HG03045 (cell line): ENCODE data around the gene ZNF844.
"Not testable (repeated sequence)": the region's sequence is repeated elsewhere in the genome, so short reads cannot be mapped to it uniquely, and the experiment has no call there.

Experiments
- ATAC-seq: cut with Tn5 transposase; IDR thresholded peaks from one replicate; pipeline ENCODE4 v1.9.1; 2021; ENCODE audit warnings: mild to moderate bottlenecking, moderate library complexity; ENCODE audit not compliant: unreplicated experiment

The ZNF844 gene

GRCh38 chr19:12064590-12065538, at the start of gene ZNF844:
Gene ZNF844, plus strand, starts transcription at chr19:12064731. Its CDS starts 143 bp downstream, at chr19:12064874.
- ATAC-seq: peak; percentile 76

GRCh38 chr19:12015015-12015752, 49.3 kb upstream of the ZNF844 start:
- no peak for ATAC-seq

GRCh38 chr19:12015753-12016116, 48.8 kb upstream of the ZNF844 start:
- ATAC-seq: no peak

- ATAC-seq: no peak
Observed at GRCh38 chr19:12034198-12034597, 30.3 kb upstream of the ZNF844 start.

- no peak for ATAC-seq
Observed at GRCh38 chr19:12034620-12035019, 29.9 kb upstream of the ZNF844 start.

GRCh38 chr19:12035220-12036172, 29.0 kb upstream of the ZNF844 start, which contains the start of gene ZNF433:
Gene ZNF433, minus strand, starts transcription at chr19:12035679. Its CDS starts 140 bp downstream, at chr19:12035539.
- peak; percentile 92 for ATAC-seq

- no peak for ATAC-seq
Observed at GRCh38 chr19:12042893-12043292, 21.6 kb upstream of the ZNF844 start.

- ATAC-seq: no peak
Observed at GRCh38 chr19:12043752-12044422, 20.6 kb upstream of the ZNF844 start.

GRCh38 chr19:12047868-12048267, 16.7 kb upstream of the ZNF844 start:
- no peak for ATAC-seq

GRCh38 chr19:12052091-12052496, 12.4 kb upstream of the ZNF844 start:
- peak; percentile 22 for ATAC-seq

GRCh38 chr19:12052497-12053169, 11.9 kb upstream of the ZNF844 start, which contains the start of gene ZNF878:
Gene ZNF878, minus strand, starts transcription at chr19:12052961. Its CDS starts 160 bp downstream, at chr19:12052801.
- peak; percentile 89 for ATAC-seq

GRCh38 chr19:12055784-12056183, 8.7 kb upstream of the ZNF844 start:
- ATAC-seq: no peak

GRCh38 chr19:12075538-12076139, 11.1 kb downstream of the ZNF844 start:
- ATAC-seq: no peak

- not testable (repeated sequence) for ATAC-seq
Observed at GRCh38 chr19:12076331-12076730, 11.8 kb downstream of the ZNF844 start.

- ATAC-seq: no peak
Observed at GRCh38 chr19:12077375-12077774, 12.8 kb downstream of the ZNF844 start.

GRCh38 chr19:12083336-12083735, 18.8 kb downstream of the ZNF844 start:
- ATAC-seq: not testable (repeated sequence)

GRCh38 chr19:12085074-12085818, 20.7 kb downstream of the ZNF844 start:
- ATAC-seq: no peak

GRCh38 chr19:12090807-12091206, 26.3 kb downstream of the ZNF844 start:
- no peak for ATAC-seq
